GM12865 (cell line): Measurements from ENCODE around the gene SERINC2.

Experiments
- DNase-seq: peaks from one replicate; pipeline ENCODE4 v3.0.0; 2010; ENCODE audit warnings: low read depth
- H3K4me3 ChIP-seq: 2 replicates; pipeline ENCODE4 v1.5.1; 2011; ENCODE audit warnings: mild to moderate bottlenecking, low read depth, low read length, control low read depth
- TF ChIP-seq, protein P1 (sequence below): IDR thresholded peaks from 2 replicates; pipeline ENCODE4 v1.5.1; 2011; ENCODE audit warnings: low read length, control low read depth, low read depth, inconsistent platforms; ENCODE audit not compliant: insufficient read depth; ENCODE audit errors: missing control alignments

Gene SERINC2

DNA sequence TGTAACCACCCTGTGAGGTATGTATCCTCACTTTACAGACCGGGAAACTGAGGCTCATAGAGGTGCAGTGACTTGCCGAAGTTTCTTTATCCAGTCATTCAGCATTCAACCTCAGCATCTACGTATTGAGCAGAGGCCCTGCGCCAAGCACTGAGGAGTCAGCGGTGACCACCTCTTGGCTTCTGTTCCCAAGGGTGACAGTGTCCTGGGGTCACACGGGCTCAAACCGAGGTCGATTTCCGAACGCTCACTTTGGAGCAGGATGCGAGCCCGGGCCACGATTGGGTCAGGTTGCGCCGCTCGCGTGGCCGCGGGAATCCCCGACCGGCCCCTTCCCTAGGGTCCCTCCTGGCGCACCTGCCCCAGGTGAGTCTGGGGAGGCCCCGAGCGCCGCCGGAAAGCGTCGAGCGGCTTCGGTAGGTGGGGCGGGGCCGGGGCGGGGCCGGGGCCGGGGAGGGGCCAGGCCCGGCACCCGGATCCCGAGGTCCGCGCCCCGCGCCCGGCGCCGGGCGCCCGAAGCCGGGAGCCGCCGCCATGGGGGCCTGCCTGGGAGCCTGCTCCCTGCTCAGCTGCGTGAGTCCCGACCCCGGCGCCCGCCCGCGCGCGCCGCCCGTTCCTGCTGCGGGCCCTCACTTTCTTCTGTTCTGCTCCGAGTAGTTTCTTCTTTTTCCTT lies at the start of gene SERINC2:
Gene SERINC2, plus strand, starts transcription at position 482 of the 673 bp plus-strand sequence. Its CDS starts 53 bp downstream, at position 535.
- DNase-seq = no peak
- TF ChIP-seq, protein P1, sequence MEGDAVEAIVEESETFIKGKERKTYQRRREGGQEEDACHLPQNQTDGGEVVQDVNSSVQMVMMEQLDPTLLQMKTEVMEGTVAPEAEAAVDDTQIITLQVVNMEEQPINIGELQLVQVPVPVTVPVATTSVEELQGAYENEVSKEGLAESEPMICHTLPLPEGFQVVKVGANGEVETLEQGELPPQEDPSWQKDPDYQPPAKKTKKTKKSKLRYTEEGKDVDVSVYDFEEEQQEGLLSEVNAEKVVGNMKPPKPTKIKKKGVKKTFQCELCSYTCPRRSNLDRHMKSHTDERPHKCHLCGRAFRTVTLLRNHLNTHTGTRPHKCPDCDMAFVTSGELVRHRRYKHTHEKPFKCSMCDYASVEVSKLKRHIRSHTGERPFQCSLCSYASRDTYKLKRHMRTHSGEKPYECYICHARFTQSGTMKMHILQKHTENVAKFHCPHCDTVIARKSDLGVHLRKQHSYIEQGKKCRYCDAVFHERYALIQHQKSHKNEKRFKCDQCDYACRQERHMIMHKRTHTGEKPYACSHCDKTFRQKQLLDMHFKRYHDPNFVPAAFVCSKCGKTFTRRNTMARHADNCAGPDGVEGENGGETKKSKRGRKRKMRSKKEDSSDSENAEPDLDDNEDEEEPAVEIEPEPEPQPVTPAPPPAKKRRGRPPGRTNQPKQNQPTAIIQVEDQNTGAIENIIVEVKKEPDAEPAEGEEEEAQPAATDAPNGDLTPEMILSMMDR = no peak
- H3K4me3 ChIP-seq = peak within 1 kb of the TSS; percentile 57

DNA sequence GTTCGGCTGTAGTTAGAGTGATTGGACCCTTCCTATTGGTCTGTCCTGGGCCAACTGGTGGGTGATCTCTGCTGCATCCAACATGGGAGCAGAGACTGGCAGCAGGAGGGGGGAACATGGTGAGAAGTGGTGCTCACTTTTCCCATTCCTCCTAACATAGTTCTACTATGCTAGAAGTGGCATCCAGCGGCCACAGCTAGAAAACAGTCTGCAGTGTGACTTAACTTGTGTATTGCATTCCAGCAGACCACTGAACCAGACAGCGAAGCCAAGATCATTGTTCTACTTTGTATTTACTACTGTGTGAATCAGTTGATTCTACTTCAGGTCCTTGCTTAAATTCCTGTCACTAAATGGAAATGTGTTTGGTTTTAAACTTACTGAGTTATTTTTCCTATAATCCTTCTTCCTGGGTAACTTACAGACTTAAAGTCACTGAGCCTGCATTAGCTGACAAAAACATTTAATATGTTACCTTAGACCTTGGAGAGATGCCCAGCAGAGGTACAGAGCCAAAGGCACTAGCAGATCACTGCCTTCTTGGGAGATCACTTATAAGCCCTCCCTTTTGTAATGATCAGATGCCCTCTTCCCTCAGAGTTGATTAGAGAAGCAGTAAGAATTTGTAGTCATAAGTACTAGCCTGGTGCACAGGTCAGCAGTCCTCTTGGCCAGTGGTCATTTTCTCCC lies 48.3 kb upstream of the SERINC2 start:
- no peak overlapping the region for H3K4me3 ChIP-seq
- TF ChIP-seq, protein P1 = no peak
- DNase-seq = no peak

DNA sequence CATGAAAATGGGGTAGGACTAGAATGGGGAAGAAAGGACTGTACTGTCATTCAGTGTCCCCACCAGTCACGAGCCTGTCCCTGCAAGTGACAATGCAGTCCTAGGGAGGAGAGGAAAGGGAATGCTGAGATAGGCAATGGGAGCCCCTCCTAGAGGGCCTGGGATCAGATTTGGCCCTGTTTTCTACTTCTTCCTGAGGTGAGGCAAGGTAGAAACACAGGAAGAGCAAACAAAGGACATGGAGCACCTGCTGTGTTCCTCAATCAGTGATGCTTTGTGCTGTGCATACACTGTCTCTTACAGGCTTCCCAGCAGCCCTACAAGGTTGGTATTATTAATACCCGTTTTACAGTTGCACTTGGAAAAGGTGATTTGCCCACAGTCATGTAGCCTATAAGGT lies 46.2 kb upstream of the SERINC2 start:
- TF ChIP-seq, protein P1 = no peak
- H3K4me3 ChIP-seq = no peak overlapping the region
- DNase-seq = no peak

DNA sequence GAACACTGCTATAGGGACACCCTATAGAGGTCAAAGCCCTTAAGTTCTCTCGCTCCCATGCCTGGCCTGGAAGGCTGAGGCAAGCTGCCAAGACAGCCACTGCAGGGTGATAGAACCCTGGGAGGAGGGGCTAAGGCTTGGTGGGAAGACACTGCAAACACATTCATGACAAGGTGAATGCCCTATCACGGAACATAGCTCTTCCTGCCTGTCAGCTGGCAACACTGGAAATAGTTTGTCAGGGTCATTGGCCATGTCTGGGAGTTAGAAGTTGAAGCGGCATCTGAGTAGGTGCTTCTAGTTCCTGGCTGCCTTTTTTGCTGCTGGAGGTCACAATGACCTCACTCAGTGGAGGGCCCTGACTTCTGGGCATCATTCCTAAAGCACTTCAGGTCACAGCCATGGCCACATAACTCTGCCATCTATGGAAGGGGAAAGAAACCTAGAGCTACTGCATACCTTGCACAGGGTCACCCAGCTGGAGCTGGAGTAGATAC lies 44.4 kb upstream of the SERINC2 start:
- DNase-seq = no peak
- TF ChIP-seq, protein P1 = no peak
- H3K4me3 ChIP-seq = no peak overlapping the region

DNA sequence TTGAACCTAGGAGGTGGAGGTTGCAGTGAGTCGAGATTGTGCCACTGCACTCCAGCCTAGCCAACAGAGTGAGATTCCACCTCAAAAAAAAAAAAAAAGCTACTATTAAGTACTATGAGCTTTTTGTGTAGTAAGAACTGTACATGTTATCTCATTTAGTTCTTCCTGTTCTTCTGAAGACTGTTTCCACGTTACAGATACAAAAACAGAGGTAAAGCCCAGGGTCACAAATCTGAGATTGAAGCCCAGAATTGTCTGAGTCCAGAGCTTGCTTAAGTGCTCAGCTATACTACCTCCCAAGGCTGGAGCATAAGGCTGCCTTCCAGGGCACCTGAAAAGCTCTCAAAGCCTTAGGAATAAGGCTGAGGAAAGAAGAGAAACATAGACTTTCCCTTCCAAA lies 43.0 kb upstream of the SERINC2 start:
- no peak overlapping the region for H3K4me3 ChIP-seq
- DNase-seq = no peak

DNA sequence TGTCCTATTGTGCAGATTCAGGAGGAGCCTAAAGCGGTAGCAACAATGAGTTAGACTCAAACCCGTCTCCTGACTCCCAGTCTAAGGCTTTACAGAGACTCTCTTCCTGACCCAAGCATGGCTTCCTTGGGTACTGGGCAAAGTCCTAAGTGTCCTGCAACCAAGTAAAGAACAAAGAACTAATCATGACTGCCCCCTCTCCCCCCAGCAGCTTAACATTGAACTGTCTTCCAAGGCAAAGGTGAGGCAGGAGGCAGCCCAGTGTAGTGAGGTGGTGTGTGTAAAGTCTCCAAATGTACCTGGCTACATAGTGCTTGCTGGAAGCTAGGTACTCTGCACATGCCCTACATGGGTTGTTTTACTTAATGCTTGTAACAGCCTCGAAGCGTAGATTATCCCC lies 42.4 kb upstream of the SERINC2 start:
- TF ChIP-seq, protein P1 = no peak
- DNase-seq = no peak
- no peak overlapping the region for H3K4me3 ChIP-seq

More for the DNA sequence above, 43.0 kb upstream of the SERINC2 start:
- TF ChIP-seq, protein P1 = no peak
